Measurements from ENCODE around the gene FOXO1. TPM values are rescaled to one million over a fixed set of nuclear protein-coding genes. Genes with fewer than 3 reads are reported as not detected.

FOXO1 gene
- 15.9 and 32.9 TPM in 2 replicates for total RNA-seq

DNA sequence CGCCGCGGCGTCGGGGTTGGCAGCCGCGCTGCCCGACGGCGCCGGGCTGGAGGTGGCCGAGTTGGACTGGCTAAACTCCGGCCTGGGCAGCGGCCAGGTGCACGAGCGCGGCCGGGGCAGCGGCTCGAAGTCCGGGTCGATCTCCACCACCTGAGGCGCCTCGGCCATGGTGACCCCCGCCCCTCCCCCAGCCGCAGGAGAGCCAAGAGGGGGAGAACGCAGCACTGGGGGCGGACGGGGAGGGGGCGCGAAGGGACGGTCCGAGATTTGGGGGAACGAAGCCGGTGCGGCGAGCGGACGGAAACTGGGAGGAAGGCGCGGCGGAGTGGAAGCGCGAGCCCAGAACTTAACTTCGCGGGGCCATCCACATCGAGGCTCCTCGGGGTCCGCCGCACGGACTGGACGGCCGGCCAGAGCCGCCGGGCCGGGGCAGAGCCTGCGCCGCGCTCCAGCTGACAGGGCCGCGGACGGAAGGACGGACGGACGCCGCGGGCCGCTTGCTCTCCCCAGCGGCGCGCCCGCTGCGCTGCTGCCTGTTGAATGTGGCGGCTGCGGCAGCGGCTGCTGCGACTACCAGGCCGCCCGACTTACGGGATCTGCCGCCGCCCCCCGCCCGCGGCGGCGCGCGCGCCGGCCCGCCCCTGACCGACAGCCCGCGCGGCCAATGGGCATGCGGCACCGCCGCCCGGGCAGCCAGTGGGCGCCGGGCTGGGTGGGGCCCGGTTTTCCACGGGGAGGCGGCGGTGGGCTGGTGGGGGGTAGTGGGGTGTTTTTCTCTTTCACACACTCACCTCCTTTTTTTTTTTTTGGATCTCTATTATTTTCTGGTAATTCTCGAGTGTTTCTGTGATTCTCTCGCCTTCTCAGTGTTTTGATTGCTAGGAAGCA, at the start of gene FOXO1:
TSS of gene FOXO1 (minus strand) at position 597 of the 888 bp plus-strand sequence. CDS start at position 168, 429 bp downstream.

Other genes starting within 250 kb of the FOXO1 start
- 8.7 and 12.1 TPM in 2 replicates for gene MRPS31, start 104.5 kb upstream of the FOXO1 start, total RNA-seq
- gene SLC25A15, start 123.0 kb upstream of the FOXO1 start, total RNA-seq, result 12.1 and 18.4 TPM in 2 replicates

Measured in bladder microvascular endothelial cell (primary cell).